Adrenal gland (tissue), 5 donors: Measurements from ENCODE around the gene CHAMP1.
"Not testable (repeated sequence)": the region's sequence is repeated elsewhere in the genome, so short reads cannot be mapped to it uniquely, and the experiment has no call there.

Experiments
- POLR2A ChIP-seq, 2 donors: fragments of 450-650 bp; IDR thresholded peaks; one replicate each; pipeline ENCODE4 v1.6.1; 2017; ENCODE audit warnings: antibody characterized with exemption in 2 of 2, mild to moderate bottlenecking in 2 of 2, moderate library complexity in 1 of 2
- TF ChIP-seq, protein P1 (sequence below), 6 experiments: fragments of 450-650 bp in 4 of 6; fragments of 200-600 bp in 2 of 6; sonication (generic) in 1 of 6; IDR thresholded peaks; 1 replicate in 5 of 6; 2 replicates in 1 of 6; pipeline versions ENCODE4 v1.5.1 to v1.8.0; 2016 to 2021; ENCODE audit warnings: antibody characterized with exemption in 6 of 6, mild to moderate bottlenecking in 2 of 6, moderate library complexity in 1 of 6
- donor health status: DM: no; HTN: no; CAD: no.

DNA sequence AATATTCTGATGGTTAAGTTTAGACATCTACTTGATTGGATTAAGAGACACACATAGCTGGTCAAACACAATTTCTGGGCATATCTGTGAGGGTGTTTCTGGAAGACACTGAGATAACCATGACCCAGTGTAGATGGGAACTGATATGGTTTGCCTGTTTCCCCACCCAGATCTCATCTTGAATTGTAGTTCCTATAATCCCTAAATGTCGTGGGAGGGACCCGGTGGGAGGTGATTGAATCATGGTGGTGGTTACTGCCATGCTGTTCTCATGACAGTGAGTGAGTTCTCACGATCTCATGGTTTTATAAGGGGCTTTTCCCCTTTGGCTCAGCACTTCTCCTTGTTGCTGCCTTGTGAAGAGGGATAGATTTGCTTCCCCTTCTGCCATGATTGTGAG, 33.0 kb downstream of the CHAMP1 start:
- TF ChIP-seq, protein P1, sequence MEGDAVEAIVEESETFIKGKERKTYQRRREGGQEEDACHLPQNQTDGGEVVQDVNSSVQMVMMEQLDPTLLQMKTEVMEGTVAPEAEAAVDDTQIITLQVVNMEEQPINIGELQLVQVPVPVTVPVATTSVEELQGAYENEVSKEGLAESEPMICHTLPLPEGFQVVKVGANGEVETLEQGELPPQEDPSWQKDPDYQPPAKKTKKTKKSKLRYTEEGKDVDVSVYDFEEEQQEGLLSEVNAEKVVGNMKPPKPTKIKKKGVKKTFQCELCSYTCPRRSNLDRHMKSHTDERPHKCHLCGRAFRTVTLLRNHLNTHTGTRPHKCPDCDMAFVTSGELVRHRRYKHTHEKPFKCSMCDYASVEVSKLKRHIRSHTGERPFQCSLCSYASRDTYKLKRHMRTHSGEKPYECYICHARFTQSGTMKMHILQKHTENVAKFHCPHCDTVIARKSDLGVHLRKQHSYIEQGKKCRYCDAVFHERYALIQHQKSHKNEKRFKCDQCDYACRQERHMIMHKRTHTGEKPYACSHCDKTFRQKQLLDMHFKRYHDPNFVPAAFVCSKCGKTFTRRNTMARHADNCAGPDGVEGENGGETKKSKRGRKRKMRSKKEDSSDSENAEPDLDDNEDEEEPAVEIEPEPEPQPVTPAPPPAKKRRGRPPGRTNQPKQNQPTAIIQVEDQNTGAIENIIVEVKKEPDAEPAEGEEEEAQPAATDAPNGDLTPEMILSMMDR (IDR thresholded peaks at IDR 0.05): not testable (repeated sequence)
- TF ChIP-seq POLR2A (IDR thresholded peaks at IDR 0.05): not testable (repeated sequence)
